HG02798 (cell line): ENCODE results near the gene ZNF436.

Source experiments
- ATAC-seq: cut with Tn5 transposase; IDR thresholded peaks from one replicate; pipeline ENCODE4 v1.9.1; 2021; ENCODE audit warnings: mild to moderate bottlenecking; ENCODE audit not compliant: unreplicated experiment, poor library complexity

The ZNF436 gene

DNA sequence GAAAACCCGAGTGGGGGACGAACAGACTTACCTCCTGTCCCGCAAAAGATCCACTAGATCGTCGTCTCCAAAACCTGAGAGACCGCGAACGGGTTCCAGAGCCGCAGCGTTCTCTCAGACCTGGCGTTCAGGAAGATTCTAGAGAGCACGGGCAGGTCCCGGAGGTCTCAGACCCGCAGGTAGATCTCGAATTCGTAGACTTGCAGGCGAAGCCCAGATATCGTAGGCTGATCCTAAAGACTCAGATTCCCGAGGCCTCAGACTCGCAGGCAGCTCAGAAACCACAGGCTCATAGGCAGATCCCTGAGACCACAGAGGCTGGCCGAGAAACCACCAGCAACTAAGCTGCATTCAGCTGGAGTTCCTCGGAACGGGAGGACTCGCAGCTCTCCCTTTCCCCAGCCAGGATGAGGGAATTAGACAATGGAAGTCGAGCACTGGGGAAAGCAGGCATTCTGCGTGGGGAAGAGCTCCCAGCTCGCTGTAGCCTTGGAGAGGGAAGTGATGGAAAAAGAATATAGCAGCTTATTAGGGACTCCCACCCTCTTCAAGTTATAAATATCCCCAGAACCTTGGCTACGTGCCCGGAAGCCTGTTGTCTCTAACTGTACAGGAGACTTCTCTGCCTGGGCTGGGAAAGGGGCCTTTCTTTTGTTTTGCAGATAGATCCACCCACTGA lies at the start of gene ZNF436:
ZNF436 (minus strand) TSS at position 502 of the 679 bp plus-strand sequence. CDS start 1,831 bp downstream, outside the sequence.
- ATAC-seq, result no peak

DNA sequence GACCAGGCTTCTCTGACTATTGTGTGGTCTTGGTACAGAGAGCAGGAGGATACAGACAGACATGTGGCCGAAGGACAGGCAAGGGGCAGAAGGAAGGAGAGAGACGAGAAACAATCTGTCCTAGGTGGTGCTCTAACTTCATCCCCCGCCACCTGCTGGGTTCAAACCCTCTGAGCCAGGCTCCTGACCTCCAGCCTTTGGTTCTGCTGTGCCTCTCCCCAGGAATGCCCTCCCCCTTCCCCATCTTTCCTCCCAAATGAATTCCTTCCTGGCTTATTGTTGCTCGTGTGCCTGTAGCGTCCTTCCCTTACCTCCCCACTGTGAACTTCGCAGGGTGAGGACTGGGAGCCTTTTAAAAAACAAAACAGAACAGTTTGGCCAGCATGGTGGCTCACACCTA lies 49.5 kb upstream of the ZNF436 start:
- ATAC-seq, result no peak

- ATAC-seq, result no peak
Observed at GRCh38 chr1:23417570-23417969, 47.9 kb upstream of the ZNF436 start.

GRCh38 chr1:23416964-23417363 lies 47.3 kb upstream of the ZNF436 start:
- no peak for ATAC-seq

DNA sequence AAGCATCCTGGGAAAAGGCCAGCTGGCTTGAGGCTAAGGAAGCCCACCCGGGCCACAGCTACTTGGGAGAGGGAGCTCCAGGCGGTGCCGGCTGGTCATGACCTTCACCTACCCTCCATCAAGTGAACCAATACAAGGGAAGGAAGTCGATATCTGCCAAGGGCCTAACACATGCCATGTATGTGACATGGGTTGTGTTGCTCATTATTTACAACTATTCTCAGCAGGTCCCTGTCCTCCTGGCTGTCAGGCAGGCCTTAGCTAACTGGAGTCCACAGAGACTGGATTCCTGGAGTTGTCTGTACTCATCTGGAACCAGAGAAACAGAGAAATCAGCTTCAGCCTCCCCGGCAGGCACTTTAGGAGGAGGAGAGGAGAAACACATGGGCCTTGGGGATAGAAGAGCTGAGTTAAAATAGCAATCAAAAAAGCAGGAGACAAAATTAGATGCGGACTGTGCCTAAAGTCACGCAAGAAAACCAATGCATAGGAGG lies 39.2 kb upstream of the ZNF436 start:
- ATAC-seq, result no peak

DNA sequence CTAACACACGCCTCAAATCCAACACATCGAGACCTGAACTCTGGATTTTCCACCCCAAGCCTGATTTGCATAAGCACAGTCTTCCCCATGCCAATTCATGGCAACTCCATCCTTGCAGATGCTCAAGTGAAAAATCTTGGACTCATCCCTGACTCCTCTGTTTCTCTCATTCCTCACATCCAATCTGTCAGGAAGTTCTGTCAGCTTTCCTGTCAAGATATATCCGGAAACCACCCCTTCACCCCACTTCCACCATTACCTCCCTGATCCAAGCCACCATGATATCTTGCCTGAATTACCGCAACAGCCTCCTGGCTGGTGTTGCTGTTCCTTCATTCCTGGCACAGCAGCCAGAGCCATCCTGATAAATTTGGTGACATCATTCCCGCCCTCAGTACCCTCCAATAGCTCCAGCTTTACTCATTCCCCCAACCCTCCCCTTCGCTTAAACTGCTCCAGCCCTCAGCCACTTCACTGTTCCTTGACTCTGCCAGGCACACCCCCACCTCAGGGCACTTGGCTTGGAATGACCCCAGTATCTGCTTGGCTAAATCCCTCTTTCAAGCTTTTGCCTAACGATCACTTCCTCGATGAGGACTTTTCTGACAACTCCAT lies 37.5 kb upstream of the ZNF436 start:
- no peak for ATAC-seq

DNA sequence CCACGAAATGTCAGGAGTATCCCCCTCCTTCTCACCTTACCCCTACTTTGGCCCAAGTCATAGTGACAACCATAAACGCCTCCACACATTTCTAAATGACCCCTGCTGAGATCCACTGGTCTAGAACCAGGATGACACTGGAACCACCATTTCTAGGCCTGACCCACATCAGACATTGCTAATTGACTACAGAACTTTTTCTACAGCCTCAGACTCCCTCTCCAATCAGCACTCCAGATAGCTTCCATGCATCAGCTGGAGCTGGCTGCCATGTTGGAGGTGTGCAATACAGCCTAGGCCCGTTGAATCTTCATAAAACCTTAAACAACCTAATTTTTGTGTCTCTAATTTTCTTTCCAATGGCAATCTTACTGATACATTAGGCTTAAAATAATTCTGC lies 36.3 kb upstream of the ZNF436 start:
- no peak for ATAC-seq

DNA sequence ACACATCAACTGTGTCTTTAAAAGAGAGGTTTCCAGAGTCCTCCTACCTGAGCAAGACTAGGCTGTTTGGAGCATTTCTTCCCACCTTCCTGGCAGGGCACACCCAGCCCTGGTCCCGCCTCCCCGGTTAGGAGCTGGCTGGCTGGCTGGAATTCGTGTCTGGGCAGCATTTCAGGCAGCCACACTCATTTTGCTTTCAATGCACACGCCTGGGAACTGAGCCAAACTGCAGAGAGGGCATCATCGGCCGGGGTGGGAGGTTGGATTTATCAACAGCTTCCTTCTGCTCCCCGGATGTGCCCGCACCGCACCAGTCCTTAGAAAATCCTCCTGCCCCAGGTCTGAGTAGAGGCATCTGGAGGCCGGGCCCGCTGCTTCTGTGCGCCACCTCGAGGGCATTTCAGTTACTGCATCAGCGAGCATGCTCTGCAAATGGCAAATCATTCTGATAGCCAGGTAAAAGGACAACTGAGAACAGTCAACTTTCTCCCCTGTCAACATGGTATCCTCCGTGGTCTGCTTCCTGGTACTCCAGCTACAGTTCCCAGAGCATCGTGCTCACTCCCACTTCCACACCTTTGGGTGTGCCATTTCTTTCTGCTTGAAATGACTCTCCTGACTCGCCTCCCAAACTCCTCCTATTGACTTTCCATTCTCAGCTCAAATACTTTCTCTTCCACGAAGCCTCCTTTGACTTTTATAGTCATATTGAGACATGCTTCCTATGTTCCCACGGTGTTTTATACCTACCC lies 34.3 kb upstream of the ZNF436 start:
- ATAC-seq, result no peak

DNA sequence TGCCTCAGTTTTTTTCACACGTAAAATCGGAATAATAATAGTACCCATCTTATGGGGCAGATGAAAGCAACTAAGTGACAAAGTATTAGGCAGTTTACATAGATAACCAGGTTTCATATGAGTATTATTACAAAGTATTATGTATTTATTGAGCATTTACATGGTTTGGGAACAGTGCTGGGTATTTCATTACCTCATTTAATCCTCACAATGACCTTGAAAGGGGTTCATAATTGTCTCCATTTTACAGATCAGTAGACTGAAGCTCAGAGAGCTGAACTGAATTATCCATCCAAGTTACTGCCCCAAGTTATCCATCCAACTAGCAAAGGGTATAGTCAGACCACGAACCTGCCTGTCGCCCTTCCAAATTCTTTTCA lies 33.7 kb upstream of the ZNF436 start:
- no peak for ATAC-seq

GRCh38 chr1:23403038-23403336 lies 33.4 kb upstream of the ZNF436 start:
- no peak for ATAC-seq

DNA sequence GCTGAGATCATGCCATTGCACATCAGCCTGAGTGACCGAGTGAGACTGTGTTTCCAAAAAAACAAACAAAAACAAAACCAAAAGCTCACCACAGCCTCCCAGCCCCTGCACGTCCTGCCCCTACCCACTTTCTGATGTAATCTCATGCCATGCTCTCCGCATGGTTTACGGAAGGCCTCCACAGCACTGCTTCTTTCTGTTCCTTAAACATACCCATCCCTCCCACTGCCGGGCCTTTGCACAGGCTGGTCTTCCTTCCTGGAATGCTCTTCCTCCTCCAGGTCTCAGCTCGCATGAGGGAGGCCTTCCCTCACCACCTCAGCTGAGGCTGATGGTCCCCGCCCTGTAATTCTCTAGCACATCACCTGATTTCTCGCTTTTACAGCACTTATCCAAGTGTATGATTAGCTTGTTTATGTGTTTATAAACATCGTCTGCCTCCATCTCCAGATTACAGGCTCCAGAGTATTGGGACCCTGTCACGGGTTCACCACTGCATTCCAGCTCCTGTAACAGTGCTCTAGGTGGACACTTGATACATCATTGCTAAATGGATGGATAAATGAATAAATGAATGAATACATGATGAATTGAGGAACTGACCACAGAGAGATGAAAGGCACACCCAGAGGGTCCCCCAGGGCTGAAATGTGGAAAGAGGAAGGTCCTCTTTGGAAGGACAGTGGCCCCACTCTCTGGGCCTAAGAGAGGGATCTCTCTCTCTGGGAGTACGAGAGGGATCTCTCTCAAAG lies 32.8 kb upstream of the ZNF436 start:
- ATAC-seq, result no peak

GRCh38 chr1:23401313-23401712 lies 31.7 kb upstream of the ZNF436 start:
- no peak for ATAC-seq

DNA sequence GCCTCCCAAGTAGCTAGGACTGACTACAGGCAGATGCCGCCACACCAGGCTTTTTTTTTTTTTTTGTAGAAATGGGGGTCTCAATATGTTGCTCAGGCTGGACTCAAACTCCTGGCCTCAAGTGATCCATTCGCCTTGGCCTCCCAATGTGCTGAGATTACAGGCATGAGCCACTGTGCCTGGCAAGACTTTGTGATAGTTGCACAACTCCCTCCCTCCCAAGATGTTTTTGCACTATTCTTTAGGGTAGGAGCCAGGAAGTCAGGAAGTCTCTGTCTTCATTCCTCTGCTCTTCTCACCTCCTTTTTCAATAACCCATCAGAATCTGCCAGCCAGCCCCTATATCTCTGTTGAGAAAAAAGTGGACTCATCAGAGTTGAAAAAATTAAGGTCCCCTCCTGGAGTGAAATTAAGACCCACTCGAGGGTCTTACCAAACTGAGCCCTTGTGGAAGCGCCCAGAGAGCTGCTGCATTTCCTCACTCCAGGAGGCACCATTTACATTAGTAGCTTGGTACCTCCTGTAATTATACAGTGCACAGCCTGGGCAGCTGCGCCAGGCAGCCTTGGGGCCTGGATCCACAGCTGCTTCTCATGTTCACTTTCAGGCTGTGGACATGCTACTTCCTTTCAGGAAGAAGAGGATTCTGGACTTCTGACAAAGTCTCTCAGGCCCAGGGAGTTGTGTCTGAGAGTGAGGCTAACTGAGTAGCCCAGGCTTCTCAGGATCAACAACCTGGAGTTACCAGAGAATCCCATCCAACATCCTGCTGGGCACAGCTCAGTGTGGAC lies 30.9 kb upstream of the ZNF436 start:
- ATAC-seq, result no peak

GRCh38 chr1:23399229-23399628 lies 29.6 kb upstream of the ZNF436 start:
- ATAC-seq, result no peak

GRCh38 chr1:23397908-23398307 lies 28.3 kb upstream of the ZNF436 start:
- ATAC-seq, result no peak

GRCh38 chr1:23396380-23396779 lies 26.7 kb upstream of the ZNF436 start:
- no peak for ATAC-seq

DNA sequence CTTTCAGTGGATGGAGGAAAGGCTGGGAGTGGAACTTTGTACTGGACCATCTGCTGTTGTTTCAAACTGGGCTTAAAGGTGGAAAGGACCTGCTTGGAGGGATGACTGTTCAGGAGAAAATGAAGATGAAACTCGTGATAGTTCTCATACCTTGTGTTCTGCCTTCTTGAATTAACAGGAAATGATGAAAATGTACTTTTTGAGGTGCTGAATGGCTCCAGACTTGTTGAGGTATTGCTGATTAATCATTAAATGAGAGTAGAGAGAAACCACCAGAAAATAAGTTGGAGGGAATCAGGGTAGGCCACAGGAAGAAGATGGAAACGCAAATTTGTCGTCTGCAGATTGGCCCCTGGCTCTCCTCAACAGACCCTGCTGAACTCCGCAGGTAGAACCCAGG lies 26.2 kb upstream of the ZNF436 start:
- ATAC-seq, result no peak

- no peak for ATAC-seq
Observed at GRCh38 chr1:23395154-23395724, 25.6 kb upstream of the ZNF436 start.

GRCh38 chr1:23394684-23395083 lies 25.0 kb upstream of the ZNF436 start:
- ATAC-seq, result no peak

GRCh38 chr1:23394181-23394580 lies 24.5 kb upstream of the ZNF436 start:
- no peak for ATAC-seq
